ENCODE results near the gene LRP1B.

The LRP1B gene

GRCh38 chr2:141957827-141958450 is 172.9 kb downstream of the LRP1B start:
- TF ChIP-seq, protein P1, sequence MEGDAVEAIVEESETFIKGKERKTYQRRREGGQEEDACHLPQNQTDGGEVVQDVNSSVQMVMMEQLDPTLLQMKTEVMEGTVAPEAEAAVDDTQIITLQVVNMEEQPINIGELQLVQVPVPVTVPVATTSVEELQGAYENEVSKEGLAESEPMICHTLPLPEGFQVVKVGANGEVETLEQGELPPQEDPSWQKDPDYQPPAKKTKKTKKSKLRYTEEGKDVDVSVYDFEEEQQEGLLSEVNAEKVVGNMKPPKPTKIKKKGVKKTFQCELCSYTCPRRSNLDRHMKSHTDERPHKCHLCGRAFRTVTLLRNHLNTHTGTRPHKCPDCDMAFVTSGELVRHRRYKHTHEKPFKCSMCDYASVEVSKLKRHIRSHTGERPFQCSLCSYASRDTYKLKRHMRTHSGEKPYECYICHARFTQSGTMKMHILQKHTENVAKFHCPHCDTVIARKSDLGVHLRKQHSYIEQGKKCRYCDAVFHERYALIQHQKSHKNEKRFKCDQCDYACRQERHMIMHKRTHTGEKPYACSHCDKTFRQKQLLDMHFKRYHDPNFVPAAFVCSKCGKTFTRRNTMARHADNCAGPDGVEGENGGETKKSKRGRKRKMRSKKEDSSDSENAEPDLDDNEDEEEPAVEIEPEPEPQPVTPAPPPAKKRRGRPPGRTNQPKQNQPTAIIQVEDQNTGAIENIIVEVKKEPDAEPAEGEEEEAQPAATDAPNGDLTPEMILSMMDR (IDR thresholded peaks at IDR 0.05; ENCODE audit: control insufficient read depth, extremely low read depth, insufficient read depth): no peak

DNA sequence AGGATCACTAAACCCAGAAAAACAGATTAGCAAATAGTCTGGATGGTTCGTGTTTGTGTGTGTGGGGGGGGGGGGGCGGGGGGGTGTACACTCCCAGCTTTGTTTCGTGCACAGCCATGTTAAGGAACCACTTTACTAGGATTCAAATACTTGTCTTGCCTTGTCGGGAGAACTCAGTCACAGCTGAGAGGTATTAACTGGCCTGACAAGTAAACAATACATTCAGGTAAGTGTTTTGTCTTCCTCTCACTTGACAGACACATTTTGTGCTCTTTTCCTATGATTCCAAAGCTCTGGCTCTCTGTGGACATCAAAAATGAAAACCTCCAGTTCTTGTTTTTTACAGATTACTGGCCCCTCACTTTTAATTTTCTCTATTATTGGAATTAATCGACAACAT is 173.5 kb downstream of the LRP1B start:
- no peak overlapping the region for H3K4me3 ChIP-seq (ENCODE audit: low read depth, low read length)
- TF ChIP-seq, protein P1 (IDR thresholded peaks at IDR 0.05; ENCODE audit: control insufficient read depth, extremely low read depth, insufficient read depth): no peak
- DNase-seq (ENCODE audit: low read depth): no peak

More at GRCh38 chr2:141957827-141958450, 172.9 kb downstream of the LRP1B start:
- no peak for DNase-seq (ENCODE audit: low read depth)
- no peak overlapping the region for H3K4me3 ChIP-seq (ENCODE audit: low read depth, low read length)

- H3K4me3 ChIP-seq (ENCODE audit: low read depth, low read length): no peak overlapping the region
- TF ChIP-seq, protein P1 (IDR thresholded peaks at IDR 0.05; ENCODE audit: control insufficient read depth, extremely low read depth, insufficient read depth): no peak
- DNase-seq (ENCODE audit: low read depth): no peak
Observed at GRCh38 chr2:141947396-141948114, 183.3 kb downstream of the LRP1B start.

DNA sequence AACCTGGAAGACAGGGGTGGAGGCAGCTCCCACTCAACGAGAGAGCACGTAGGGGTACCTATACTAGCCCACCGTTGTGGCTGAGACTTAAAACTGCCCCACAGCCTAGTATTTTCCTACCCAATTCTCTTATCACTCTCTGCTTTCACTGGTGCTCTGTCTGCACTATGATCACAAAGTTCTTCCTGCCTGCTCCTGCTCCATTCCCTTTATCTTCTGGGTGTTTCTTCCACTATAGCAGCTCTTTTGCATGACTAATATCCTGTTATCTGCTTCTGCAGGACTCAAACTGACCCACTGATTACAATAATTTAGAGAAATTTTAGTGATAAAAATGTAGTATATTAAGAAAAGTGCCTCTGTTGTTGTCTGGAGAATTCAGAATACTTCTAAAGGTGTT is 184.8 kb downstream of the LRP1B start:
- DNase-seq (ENCODE audit: low read depth): no peak
- H3K4me3 ChIP-seq (ENCODE audit: low read depth, low read length): no peak overlapping the region
- TF ChIP-seq, protein P1 (IDR thresholded peaks at IDR 0.05; ENCODE audit: control insufficient read depth, extremely low read depth, insufficient read depth): no peak

GRCh38 chr2:141943918-141944317 is 186.9 kb downstream of the LRP1B start:
- no peak for DNase-seq (ENCODE audit: low read depth)
- no peak overlapping the region for H3K4me3 ChIP-seq (ENCODE audit: low read depth, low read length)
- TF ChIP-seq, protein P1 (IDR thresholded peaks at IDR 0.05; ENCODE audit: control insufficient read depth, extremely low read depth, insufficient read depth): no peak

GRCh38 chr2:141942006-141942789 is 188.6 kb downstream of the LRP1B start:
- TF ChIP-seq, protein P1 (IDR thresholded peaks at IDR 0.05; ENCODE audit: control insufficient read depth, extremely low read depth, insufficient read depth): peak; percentile 55
- H3K4me3 ChIP-seq (ENCODE audit: low read depth, low read length): no peak overlapping the region
- no peak for DNase-seq (ENCODE audit: low read depth)

Data from LNCaP clone FGC (cell line).